ENCODE results near the gene NUDT21. TPM values are rescaled to one million over a fixed set of nuclear protein-coding genes. Genes with fewer than 3 reads are reported as not detected.

The NUDT21 gene
- total RNA-seq, 1 donor from 2014 or later = 67.9 TPM

GRCh38 chr16:56462064-56462796, 11.1 kb upstream of the NUDT21 start:
- DNase-seq (ENCODE audit: extremely low read depth, low read depth, low spot score) = no peak

- DNase-seq (ENCODE audit: extremely low read depth, low read depth, low spot score) = no peak
Measured at GRCh38 chr16:56460101-56460500, 9.0 kb upstream of the NUDT21 start.

- DNase-seq (ENCODE audit: extremely low read depth, low read depth, low spot score) = no peak
Measured at GRCh38 chr16:56457927-56458470, 6.9 kb upstream of the NUDT21 start.

- no peak for DNase-seq (ENCODE audit: extremely low read depth, low read depth, low spot score)
Measured at GRCh38 chr16:56451753-56452689, 889 bp upstream of the NUDT21 start.

GRCh38 chr16:56450275-56450985, 702 bp downstream of the NUDT21 start:
- no peak for DNase-seq (ENCODE audit: extremely low read depth, low read depth, low spot score)

GRCh38 chr16:56448005-56448404, 3.1 kb downstream of the NUDT21 start:
- DNase-seq (ENCODE audit: extremely low read depth, low read depth, low spot score) = no peak

- DNase-seq (ENCODE audit: extremely low read depth, low read depth, low spot score) = no peak
Measured at GRCh38 chr16:56447286-56447685, 3.8 kb downstream of the NUDT21 start.

GRCh38 chr16:56438038-56438437, 13.1 kb downstream of the NUDT21 start:
- no peak for DNase-seq (ENCODE audit: extremely low read depth, low read depth, low spot score)

- DNase-seq (ENCODE audit: extremely low read depth, low read depth, low spot score) = no peak
Measured at GRCh38 chr16:56436258-56436657, 14.9 kb downstream of the NUDT21 start.

GRCh38 chr16:56428091-56428490, 23.0 kb downstream of the NUDT21 start:
- no peak for DNase-seq (ENCODE audit: extremely low read depth, low read depth, low spot score)

GRCh38 chr16:56426585-56426984, 24.5 kb downstream of the NUDT21 start:
- no peak for DNase-seq (ENCODE audit: extremely low read depth, low read depth, low spot score)

GRCh38 chr16:56425439-56425832, 25.7 kb downstream of the NUDT21 start, which contains the start of gene AMFR:
TSS of gene AMFR (minus strand) at chr16:56425545. CDS start at chr16:56425327, 218 bp downstream.
- DNase-seq (ENCODE audit: extremely low read depth, low read depth, low spot score) = no peak

GRCh38 chr16:56424791-56425438, 26.2 kb downstream of the NUDT21 start:
- DNase-seq (ENCODE audit: extremely low read depth, low read depth, low spot score) = no peak

GRCh38 chr16:56424404-56424764, 26.7 kb downstream of the NUDT21 start:
- DNase-seq (ENCODE audit: extremely low read depth, low read depth, low spot score) = no peak

- no peak for DNase-seq (ENCODE audit: extremely low read depth, low read depth, low spot score)
Measured at GRCh38 chr16:56423584-56424403, 27.3 kb downstream of the NUDT21 start.

GRCh38 chr16:56422896-56423441, 28.2 kb downstream of the NUDT21 start:
- DNase-seq (ENCODE audit: extremely low read depth, low read depth, low spot score) = no peak

- DNase-seq (ENCODE audit: extremely low read depth, low read depth, low spot score) = no peak
Measured at GRCh38 chr16:56421976-56422669, 29.0 kb downstream of the NUDT21 start.

GRCh38 chr16:56421313-56421712, 29.8 kb downstream of the NUDT21 start:
- no peak for DNase-seq (ENCODE audit: extremely low read depth, low read depth, low spot score)

- no peak for DNase-seq (ENCODE audit: extremely low read depth, low read depth, low spot score)
Measured at GRCh38 chr16:56420613-56421012, 30.5 kb downstream of the NUDT21 start.
